ENCODE results near the gene DCAF12L2.
"Not testable (repeated sequence)": the region's sequence is repeated elsewhere in the genome, so short reads cannot be mapped to it uniquely, and the experiment has no call there.

Gene DCAF12L2

GRCh38 chrX:126165721-126166461 lies at the start of gene DCAF12L2:
Gene DCAF12L2 (minus strand): TSS chrX:126166289. CDS start chrX:126165924, 365 bp downstream.
- no peak for DNase-seq

- not testable (repeated sequence) for DNase-seq
Measured at GRCh38 chrX:126190888-126191287, 24.8 kb upstream of the DCAF12L2 start.

- DNase-seq: no peak
Measured at GRCh38 chrX:126177133-126177840, 11.2 kb upstream of the DCAF12L2 start.

GRCh38 chrX:126170720-126171119 lies 4.6 kb upstream of the DCAF12L2 start:
- no peak for DNase-seq

- no peak for DNase-seq
Measured at GRCh38 chrX:126167560-126167959, 1.5 kb upstream of the DCAF12L2 start.

- DNase-seq: no peak
Measured at GRCh38 chrX:126165401-126165720, 728 bp downstream of the DCAF12L2 start.

GRCh38 chrX:126164689-126165400 lies 1.2 kb downstream of the DCAF12L2 start:
- no peak for DNase-seq

- no peak for DNase-seq
Measured at GRCh38 chrX:126164226-126164625, 1.9 kb downstream of the DCAF12L2 start.

GRCh38 chrX:126141014-126141413 lies 25.1 kb downstream of the DCAF12L2 start:
- DNase-seq: no peak

GRCh38 chrX:126137899-126138298 lies 28.2 kb downstream of the DCAF12L2 start:
- DNase-seq: peak; percentile 0 to 8

GRCh38 chrX:126124721-126125120 lies 41.4 kb downstream of the DCAF12L2 start:
- no peak for DNase-seq

All from AML-193 (cell line).